Colon (tissue), 2 donors: ENCODE measurements around the gene TEX10.
"Not testable (repeated sequence)": the region's sequence is repeated elsewhere in the genome, so short reads cannot be mapped to it uniquely, and the experiment has no call there.

ENCODE experiments used
- FAIRE-seq: peaks from 2 replicates; lab custom pipeline; 2012; peaks lifted over from hg19 to GRCh38; lab: Jason Lieb, UNC
- donor health status: control.
- donor health status: control.

The TEX10 gene

DNA sequence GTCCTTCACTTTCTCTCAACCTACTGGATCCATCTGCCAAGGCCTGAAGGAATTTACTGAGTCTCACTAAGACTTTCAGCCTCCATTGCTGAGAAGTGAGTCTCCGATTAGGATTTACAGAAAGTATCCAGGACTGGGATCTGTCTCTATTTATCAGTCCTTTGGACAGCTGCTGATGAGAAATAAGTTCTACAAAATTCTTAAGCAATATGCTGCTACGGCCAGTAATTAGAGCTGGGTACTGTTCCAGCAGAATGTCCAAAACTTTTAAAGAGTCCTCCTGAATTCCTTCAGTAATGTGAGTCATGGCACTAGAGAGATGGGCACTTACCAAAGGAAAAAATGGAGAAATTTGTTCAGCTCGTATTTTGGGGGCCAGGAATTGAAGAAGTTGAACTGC lies 5.9 kb downstream of the TEX10 start:
- no peak for FAIRE-seq

DNA sequence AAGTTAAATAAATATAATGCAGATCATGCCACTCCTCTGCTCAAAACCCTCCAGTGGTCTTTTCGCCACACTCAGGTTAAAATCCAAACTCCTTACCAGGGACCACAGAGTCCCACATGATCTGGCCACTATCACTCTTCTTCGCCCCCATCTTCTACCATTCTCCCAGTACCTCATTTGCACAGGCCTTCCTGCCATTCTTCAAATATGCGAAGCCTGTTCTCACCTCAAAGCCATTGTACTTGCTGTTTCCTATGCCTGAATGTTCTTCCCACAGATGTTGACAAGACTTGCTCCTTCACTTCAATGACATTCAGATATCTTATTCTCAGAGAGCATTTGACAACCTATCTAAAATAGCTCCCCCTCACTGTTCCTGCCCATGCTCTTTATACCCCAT lies 10.9 kb downstream of the TEX10 start:
- FAIRE-seq: no peak

- FAIRE-seq: no peak
Measured at GRCh38 chr9:100340224-100340623, 12.5 kb downstream of the TEX10 start.

DNA sequence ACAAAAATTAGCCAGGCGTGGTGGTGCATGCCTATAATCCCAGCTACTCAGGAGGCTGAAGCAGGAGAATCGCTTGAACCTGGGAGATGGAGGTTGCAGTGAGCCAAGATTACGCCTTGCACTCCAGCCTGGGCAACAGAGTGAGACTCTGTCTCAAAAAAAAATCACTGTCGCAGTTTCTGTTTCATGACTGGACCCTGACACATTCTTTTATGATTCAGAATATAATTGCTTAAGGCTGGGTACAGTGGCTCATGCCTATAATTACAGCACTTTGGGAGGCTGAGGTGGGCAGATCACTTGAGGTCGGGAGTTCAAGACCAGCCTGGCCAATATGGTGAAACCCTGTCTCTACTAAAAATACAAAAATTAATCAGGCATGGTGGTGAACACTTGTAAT lies 14.0 kb downstream of the TEX10 start:
- not testable (repeated sequence) for FAIRE-seq

DNA sequence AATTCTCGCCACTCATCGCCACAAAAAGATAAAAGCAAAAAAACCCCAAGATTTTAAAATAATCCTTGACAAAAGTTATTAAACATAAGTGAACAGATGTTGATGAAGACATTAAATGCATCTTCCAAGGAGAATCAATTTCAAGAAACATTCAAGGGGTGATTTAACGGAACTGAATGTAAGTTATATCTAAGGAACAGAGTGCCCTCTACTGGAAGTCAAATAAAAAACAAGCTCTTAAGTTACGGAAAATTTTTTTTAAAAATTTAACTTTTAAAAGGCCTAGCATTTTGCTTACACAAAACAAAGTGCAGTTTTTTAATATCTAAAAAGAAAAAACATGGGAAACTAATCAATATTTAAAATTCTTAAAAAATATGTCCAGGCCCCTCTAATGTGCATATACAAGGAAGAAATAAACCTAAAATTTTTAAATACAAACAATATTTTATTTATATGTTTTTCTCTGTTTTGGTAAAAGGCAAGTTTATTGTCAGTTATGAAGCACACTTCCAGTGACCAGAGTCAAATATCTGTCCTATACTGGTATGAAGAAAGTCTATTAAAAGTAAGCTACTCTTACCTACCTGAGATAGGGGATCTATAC lies 28.0 kb downstream of the TEX10 start:
- peak; percentile 84 for FAIRE-seq

- FAIRE-seq: no peak
Measured at GRCh38 chr9:100322954-100323536, 29.7 kb downstream of the TEX10 start.

GRCh38 chr9:100317706-100318105 lies 35.0 kb downstream of the TEX10 start:
- FAIRE-seq: no peak

- no peak for FAIRE-seq
Measured at GRCh38 chr9:100315561-100315960, 37.2 kb downstream of the TEX10 start.

- no peak for FAIRE-seq
Measured at GRCh38 chr9:100309992-100310391, 42.8 kb downstream of the TEX10 start.

DNA sequence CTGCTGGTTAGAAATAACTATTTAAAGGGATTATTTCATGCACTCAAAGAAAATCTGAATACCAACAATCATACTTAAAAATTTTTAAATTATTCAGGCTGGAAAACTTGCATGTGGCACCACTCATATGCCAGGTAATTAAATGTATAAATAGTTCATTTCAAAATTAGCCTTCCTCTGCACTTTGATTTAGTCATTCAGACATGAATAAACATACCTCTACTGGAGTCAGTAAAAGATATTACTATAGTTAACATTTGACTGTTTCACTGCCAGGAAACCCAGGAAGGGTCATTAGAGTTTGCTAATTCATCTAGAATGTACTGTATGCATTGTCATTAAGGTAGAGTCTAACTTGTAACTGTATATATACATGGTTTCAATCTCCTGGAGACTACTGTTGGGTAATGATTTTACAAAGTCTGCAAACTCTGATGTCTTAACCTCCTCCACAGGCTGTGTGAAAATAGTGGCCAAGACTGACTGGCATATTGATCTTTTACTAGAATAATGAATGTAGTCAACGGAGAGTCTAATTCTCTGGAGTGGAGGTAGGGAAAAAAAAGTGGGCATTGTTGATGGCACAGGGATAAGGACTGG lies 43.7 kb downstream of the TEX10 start:
- no peak for FAIRE-seq

DNA sequence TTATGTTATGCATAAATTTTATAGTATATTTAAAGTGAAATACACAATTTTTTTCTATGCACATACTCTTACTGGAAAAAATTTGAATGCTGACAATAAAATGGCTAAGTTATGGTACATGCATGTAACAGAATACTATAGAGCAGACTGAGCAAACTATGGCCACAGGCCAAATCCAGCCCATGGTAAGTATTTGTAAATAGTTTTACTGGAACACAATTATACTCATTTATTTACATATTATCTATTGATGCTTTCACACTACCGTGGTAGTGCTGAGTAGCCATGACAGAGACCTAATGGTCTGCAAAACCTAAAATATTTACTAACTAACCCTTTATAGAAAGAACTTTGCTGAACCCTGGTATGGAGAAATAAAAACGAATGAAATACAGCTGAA lies 45.7 kb downstream of the TEX10 start:
- FAIRE-seq: no peak

- FAIRE-seq: no peak
Measured at GRCh38 chr9:100306283-100306682, 46.5 kb downstream of the TEX10 start.

- FAIRE-seq: no peak
Measured at GRCh38 chr9:100303747-100304146, 49.0 kb downstream of the TEX10 start.

DNA sequence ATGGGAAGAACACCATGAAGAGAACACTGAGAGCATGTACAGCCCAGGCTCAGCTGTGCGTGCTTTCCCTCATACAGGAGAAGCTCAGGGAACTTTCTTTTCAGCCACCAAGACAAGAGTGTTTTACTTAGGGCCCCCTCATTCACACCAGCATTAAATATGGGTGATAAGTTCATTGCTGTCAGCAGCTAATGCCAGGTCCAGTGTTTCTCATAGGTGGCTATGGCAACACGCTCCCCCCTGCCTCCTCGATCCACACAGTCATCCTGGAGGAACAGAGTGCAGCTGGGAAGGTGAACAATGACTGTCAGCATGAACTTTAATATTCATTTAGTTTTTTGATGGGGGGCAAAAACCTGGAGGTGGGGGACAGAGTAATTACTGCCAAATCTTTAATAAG lies 54.4 kb downstream of the TEX10 start:
- no peak for FAIRE-seq

DNA sequence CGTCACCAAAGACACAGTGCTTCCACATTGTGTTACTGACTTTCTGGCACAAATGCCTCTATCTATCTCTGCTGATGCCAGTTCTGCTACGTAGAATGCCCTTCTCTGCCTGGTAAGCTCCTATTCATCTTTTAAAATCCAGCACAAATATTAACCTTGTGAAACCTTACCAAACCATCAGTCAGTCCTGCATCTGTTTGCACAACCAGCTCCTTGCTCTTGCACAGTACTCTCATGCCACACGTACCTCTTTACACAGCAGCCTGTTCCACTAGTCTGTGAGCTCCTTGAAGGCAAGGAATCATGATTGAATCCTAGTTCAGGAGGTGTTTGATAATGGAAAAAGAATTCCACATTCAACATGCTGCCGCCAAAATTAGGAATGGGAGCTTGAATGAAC lies 56.3 kb downstream of the TEX10 start:
- FAIRE-seq: no peak

GRCh38 chr9:100295240-100295639 lies 57.5 kb downstream of the TEX10 start:
- no peak for FAIRE-seq

DNA sequence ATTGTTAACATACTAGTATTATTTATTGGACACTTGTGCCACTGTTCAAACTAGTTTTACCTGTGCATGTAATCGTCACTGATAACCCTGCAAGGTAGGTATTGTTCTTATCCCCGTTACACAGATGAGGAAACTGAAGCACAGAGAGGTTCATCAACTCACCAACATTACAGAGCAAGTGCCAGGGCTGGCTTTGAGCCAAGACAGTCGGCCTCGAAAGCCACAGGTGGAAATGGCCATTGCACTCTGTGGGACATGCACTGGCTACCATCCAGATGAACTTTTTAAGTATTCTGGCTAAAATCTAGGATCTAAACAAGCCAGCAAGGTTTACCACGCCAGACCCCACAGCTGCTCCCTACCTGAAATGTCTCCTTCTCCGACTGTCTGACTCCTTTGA lies 57.9 kb downstream of the TEX10 start:
- no peak for FAIRE-seq

DNA sequence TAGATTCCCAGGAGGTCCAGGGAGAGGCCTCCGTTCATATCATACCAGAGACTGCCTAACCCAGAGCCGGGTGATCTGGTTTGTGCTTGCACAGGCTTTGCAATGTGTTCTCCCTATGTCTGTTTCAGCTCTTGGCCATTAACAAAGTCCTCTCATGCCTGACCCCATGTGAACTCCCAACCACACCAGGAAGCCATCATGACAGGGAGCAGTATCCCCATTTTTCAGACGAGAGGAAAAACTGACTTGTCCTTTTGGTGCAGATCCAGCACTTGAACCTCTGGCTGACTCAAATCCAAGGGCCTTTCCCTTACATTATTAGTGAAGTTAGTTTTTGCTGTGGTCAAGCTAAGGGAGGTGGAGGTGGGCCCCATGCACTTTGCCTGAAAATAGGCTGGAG lies 58.4 kb downstream of the TEX10 start:
- FAIRE-seq: no peak

GRCh38 chr9:100292414-100292813 lies 60.3 kb downstream of the TEX10 start:
- no peak for FAIRE-seq

GRCh38 chr9:100290714-100291113 lies 62.0 kb downstream of the TEX10 start:
- no peak for FAIRE-seq

DNA sequence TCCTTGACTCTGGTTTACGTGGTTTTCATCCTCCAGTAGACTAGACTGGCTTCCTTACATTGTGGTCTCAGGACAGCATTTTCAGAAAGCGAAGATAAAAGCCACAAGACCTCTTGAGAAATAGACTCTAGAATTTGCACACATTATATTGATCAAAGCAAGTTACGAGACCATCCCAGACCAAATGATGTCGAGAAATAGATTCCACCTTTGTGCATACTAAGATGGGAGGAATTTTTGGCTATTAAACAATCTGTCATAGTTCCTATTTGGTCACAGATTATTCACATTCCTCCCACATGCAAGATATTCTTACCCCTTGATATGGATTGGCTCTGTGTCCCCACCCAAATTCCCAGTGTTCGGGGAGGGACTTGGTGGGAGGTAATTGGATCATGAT lies 65.6 kb downstream of the TEX10 start:
- FAIRE-seq: no peak

- FAIRE-seq: no peak
Measured at GRCh38 chr9:100286257-100286656, 66.5 kb downstream of the TEX10 start.

DNA sequence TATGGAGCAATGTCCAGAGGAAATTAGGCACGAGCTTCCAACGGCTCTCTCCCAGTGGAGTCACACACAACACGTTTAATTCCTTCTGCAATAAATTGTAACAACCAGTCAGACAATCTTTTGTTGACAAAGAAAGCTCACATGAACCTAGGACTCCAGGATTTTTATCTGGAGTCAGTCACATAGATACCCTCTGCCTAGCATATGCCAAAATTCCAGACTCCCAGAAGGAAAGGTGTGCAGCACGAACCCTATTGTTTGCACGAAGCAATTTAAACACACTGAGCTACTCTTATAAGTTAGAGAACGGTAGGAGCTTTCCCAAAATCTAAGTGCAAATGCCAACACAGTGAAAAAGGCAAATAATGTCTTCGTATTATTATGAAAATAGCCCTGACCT lies 67.1 kb downstream of the TEX10 start:
- no peak for FAIRE-seq

DNA sequence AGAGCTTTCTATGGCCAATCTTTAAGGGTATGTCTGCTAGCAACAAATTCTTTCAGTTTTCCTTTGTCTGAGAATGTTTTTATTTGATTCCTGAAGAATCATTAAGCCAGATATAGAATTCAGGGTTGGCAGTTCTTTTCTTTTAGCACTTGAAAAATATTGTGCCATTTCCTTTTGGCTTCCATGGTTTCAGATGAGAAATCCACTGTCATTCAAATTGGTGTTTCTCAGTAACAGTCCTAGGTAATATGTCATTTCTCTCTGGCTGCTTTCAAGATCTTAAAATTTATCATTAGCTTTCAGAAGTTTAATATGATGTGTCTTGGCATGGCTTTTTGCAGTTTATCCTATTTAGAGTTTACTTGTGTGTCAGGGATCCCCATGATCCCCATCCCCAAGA lies 67.7 kb downstream of the TEX10 start:
- no peak for FAIRE-seq
